Activated B cell treated with CpG ODN at 0.5 μM for 24 hours (primary cell): ENCODE measurements around the gene PIH1D1. TPM values are rescaled to one million over a fixed set of nuclear protein-coding genes. Genes with fewer than 3 reads are reported as not detected.
A peak's percentile ranks its signal among the peaks of the same experiment; 100 is the strongest.

ENCODE experiments used
- ATAC-seq: fragments of 200-7000 bp; cut with Tn5 transposase; one replicate; pipeline ENCODE4 v1.10.0; 2021; ENCODE audit warnings: low read depth, mild to moderate bottlenecking, moderate library complexity
- CTCF ChIA-PET: fragments of 350-600 bp; sonication (Branson Sonifier 250); formaldehyde crosslinking; loops from one replicate; lab custom pipeline; 2021; ENCODE audit warnings: antibody characterized with exemption; lab: Charles Lee
- POLR2A ChIA-PET: fragments of 350-600 bp; sonication (Branson Sonifier 250); formaldehyde crosslinking; loops from one replicate; lab custom pipeline; 2021; ENCODE audit warnings: antibody characterized with exemption; lab: Charles Lee
- DNase-seq: peaks from one replicate; pipeline ENCODE4 v3.0.0; 2022
- H3K27ac Mint-ChIP-seq: one replicate; pipeline ENCODE4 v1.8.0; 2020; ENCODE audit warnings: mixed read lengths
- H3K27me3 Mint-ChIP-seq: one replicate; pipeline ENCODE4 v1.8.0; 2021; ENCODE audit warnings: mixed read lengths
- H3K36me3 Mint-ChIP-seq: one replicate; pipeline ENCODE4 v1.8.0; 2021; ENCODE audit warnings: low read depth, mixed read lengths
- H3K4me1 Mint-ChIP-seq: one replicate; pipeline ENCODE4 v1.8.0; 2021; ENCODE audit warnings: mixed read lengths
- H3K4me3 Mint-ChIP-seq: one replicate; pipeline ENCODE4 v1.8.0; 2020; ENCODE audit warnings: mild to moderate bottlenecking, mixed read lengths
- H3K9me3 Mint-ChIP-seq: one replicate; pipeline ENCODE4 v1.8.0; 2020; ENCODE audit warnings: mixed read lengths
- intact Hi-C: fragments of 100-400 bp; cut with micrococcal nuclease; formaldehyde crosslinking; loops from one replicate; pipeline ENCODE4 v1.15.1; 2024
- total RNA-seq: library from RNA; stranded (reverse); gene quantifications from 2 replicates; pipeline ENCODE4 v1.2.3, GENCODE V29; 2022
- TF ChIP-seq, protein P1 (sequence below): fragments of 200-600 bp; IDR thresholded peaks from one replicate; pipeline ENCODE4 v1.8.0; 2022; ENCODE audit warnings: antibody characterized with exemption, mild to moderate bottlenecking

The PIH1D1 gene
- total RNA-seq, 1 donor from 2014 or later = 110 TPM

DNA sequence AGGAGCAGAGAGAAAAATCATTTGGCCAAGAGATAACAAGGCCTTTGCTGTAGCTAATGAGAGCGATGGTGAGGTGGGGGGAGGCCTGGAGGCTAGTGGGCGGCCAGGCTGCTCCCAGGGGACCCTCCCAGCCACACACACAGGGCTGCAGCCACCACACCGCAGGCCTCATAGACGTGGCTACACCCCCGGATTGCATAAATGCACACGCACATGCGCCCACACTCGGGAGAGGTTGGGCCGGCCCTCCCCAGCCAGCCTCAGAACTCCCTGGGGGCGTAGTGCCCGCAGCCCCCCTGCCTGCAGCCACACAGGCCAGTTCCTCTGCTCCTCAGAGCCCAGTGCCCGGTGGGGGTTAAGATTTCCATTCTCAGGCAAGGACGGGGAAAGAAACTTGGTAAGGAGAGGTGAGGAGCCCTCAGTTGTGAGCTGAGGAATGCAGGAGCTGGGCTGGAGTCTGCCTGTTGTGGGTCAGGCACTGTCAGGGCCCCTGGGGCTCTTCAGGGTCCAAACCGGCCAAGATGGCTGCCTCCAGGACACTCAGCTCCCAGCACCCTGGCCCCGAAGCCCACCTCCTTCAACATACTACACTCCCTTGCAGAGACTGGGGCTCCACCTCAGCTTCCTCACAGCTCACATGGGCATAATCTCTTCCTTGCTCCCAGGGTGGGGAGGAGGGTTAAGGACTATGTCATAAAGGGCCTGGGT, 36.4 kb downstream of the PIH1D1 start:
- TF ChIP-seq, protein P1, sequence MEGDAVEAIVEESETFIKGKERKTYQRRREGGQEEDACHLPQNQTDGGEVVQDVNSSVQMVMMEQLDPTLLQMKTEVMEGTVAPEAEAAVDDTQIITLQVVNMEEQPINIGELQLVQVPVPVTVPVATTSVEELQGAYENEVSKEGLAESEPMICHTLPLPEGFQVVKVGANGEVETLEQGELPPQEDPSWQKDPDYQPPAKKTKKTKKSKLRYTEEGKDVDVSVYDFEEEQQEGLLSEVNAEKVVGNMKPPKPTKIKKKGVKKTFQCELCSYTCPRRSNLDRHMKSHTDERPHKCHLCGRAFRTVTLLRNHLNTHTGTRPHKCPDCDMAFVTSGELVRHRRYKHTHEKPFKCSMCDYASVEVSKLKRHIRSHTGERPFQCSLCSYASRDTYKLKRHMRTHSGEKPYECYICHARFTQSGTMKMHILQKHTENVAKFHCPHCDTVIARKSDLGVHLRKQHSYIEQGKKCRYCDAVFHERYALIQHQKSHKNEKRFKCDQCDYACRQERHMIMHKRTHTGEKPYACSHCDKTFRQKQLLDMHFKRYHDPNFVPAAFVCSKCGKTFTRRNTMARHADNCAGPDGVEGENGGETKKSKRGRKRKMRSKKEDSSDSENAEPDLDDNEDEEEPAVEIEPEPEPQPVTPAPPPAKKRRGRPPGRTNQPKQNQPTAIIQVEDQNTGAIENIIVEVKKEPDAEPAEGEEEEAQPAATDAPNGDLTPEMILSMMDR = no peak
- no peak for DNase-seq
- ATAC-seq = peak; percentile 79
- POLR2A ChIA-PET = interaction anchor here (0.6 to 1.5 kb wide), 2 partner anchors 16 to 422 kb away, joined by 3 to 4 read pairs; partner anchors contain the start of genes GYS1 and RUVBL2
- intact Hi-C loops = no loop called here
- CTCF ChIA-PET = interaction anchor here (1.9 kb wide), 1 partner anchor 24 kb away, joined by 5 read pairs; no protein-coding TSS in a partner anchor
- Mint-ChIP-seq H3K4me3 (no peak overlapping the region), H3K27ac (no peak overlapping the region), H3K27me3 (peaks cover 26% of the 10 kb centered on the region), H3K36me3 (no peaks in the 10 kb centered on the region), H3K4me1 (peaks cover 37% of the 10 kb centered on the region), H3K9me3 (no peaks in the 10 kb centered on the region)

DNA sequence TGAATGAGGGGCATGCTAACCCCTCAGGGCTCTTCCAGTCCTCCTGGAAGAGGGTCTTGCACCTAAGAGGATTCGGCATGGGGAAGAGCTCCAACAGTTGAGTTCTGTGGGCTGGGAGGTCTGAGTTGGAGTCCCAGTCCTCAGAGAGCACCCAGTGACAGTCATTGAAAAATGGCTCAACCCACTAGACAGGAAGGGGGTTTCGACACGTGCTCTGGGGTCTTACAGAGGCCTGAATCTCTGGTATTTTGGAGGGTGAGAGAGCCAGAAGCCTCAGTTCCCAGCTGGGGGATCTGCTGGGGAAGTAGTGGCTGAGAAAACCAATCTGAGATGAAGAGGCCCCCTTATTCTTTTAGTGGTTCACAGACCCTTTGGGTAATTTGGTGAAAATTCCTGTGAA, 37.4 kb downstream of the PIH1D1 start:
- Mint-ChIP-seq H3K9me3 (no peaks in the 10 kb centered on the region), H3K27ac (no peak overlapping the region), H3K4me3 (no peak overlapping the region), H3K27me3 (peaks cover 16% of the 10 kb centered on the region), H3K36me3 (no peaks in the 10 kb centered on the region), H3K4me1 (peaks cover 42% of the 10 kb centered on the region)
- ChIA-PET CTCF (interaction anchor here (1.2 kb wide), 1 partner anchor 15 kb away, joined by 3 read pairs; no protein-coding TSS in a partner anchor), POLR2A (interaction anchor here (1.2 to 1.5 kb wide), 2 partner anchors 74 to 421 kb away, joined by 4 to 8 read pairs; partner anchors contain the start of genes GYS1 and RUVBL2)
- DNase-seq = no peak
- ATAC-seq = no peak
- TF ChIP-seq, protein P1 = no peak
- intact Hi-C loops = no loop called here

DNA sequence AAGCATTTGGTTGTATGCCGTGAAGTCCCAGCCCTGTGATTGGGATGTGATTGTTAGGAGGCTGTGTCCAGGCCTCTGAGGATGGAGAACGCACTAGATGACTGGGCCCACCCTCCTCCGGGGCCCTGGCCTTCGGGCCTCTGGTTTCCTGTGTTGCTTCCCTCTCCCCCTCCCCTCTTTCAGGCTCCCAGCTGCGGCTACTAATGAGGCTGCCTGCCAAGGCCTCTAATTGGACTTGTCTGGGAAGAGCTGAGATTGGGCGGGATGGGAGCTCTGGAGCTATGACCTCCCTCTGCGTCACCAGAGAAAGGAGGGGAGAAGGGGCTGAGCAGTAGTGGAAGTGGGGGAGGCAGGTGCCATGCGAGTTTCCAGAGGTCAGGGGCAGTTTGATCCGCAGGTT, 38.3 kb downstream of the PIH1D1 start:
- CTCF ChIA-PET = interaction anchor here (1.2 kb wide), 1 partner anchor 16 kb away, joined by 3 read pairs; no protein-coding TSS in a partner anchor
- H3K36me3 Mint-ChIP-seq = no peaks in the 10 kb centered on the region
- POLR2A ChIA-PET = interaction anchor here (0.6 to 1.2 kb wide), 3 partner anchors 41 to 1451 kb away, joined by 3 to 8 read pairs (median 6); no protein-coding TSS in a partner anchor
- H3K4me3 Mint-ChIP-seq = no peak overlapping the region
- TF ChIP-seq, protein P1 = no peak
- no peaks in the 10 kb centered on the region for H3K9me3 Mint-ChIP-seq
- H3K27me3 Mint-ChIP-seq = peaks cover 10% of the 10 kb centered on the region
- H3K27ac Mint-ChIP-seq = no peak overlapping the region
- ATAC-seq (no peak), DNase-seq (no peak)
- intact Hi-C loops = no loop called here
- peaks cover 51% of the 10 kb centered on the region for H3K4me1 Mint-ChIP-seq

DNA sequence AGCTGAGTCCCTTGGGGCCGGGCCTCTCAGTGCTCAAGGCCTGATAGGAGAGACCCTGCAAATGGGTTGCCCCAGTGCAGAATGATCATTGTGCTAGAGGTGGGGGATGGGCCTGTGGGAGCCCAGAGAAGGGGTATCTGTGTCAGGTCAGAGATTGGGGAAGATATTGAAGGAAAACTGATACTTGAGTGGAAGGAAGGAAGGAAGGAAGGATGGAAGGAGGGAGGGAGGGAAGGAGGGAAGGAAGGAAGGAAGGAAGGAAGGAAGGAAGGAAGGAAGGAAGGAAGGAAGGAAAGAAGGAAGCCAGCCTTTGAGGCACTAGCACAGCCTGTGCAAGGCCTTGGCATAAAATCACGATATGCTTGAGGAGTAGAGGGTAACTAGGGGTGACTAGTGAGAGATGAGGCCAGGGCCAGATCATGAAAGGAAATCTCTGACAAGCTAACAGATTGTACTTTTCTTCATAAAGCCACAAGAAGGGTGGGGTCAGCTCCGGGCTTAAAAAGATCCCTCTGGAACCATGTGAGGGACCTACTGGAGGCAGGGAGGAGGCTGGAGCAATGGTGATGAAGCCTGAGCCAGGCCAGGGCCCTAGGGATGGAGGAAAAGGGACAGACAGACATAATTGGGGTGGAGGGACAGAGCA, 39.8 kb downstream of the PIH1D1 start:
- Mint-ChIP-seq H3K27ac (peak overlapping the region; percentile 19), H3K27me3 (no peaks in the 10 kb centered on the region), H3K36me3 (no peaks in the 10 kb centered on the region), H3K4me3 (no peak overlapping the region), H3K9me3 (no peaks in the 10 kb centered on the region), H3K4me1 (peaks cover 63% of the 10 kb centered on the region)
- intact Hi-C loops = no loop called here
- POLR2A ChIA-PET = interaction anchor here (1.2 kb wide), 1 partner anchor 45 kb away, joined by 3 read pairs; no protein-coding TSS in a partner anchor
- ATAC-seq = no peak
- TF ChIP-seq, protein P1 = no peak
- CTCF ChIA-PET = no interaction called here
- no peak for DNase-seq
